K562 (cell line): ENCODE data around the gene GNG7. TPM values are rescaled to one million over a fixed set of nuclear protein-coding genes. Genes with fewer than 3 reads are reported as not detected.
A peak's percentile ranks its signal among the peaks of the same experiment; 100 is the strongest.

Source experiments
- BACH1 ChIP-seq: fragments of 200-800 bp; sonication (Bioruptor generic); IDR thresholded peaks from 2 replicates; pipeline ENCODE4 v1.6.1; 2016; ENCODE audit warnings: missing genetic modification characterization, missing compliant biosample characterization
- CAMTA2 ChIP-seq: fragments of 250-450 bp; sonication (Bioruptor Pico); conservative IDR thresholded peaks from 2 replicates; pipeline ENCODE4 v1.5.1; 2022
- CHCHD3 ChIP-seq: fragments of 250-450 bp; sonication (Bioruptor Pico); IDR thresholded peaks from 2 replicates; pipeline ENCODE4 v2.1.2; 2022; ENCODE audit warnings: mild to moderate bottlenecking
- CREB3 ChIP-seq: fragments of 450-650 bp; conservative IDR thresholded peaks from 2 replicates; pipeline ENCODE4 v1.6.1; 2016; ENCODE audit warnings: missing genetic modification characterization, low read depth, mild to moderate bottlenecking, missing compliant biosample characterization, moderate library complexity
- FOXM1 ChIP-seq, 2 experiments: fragments of 450-650 bp in 1 of 2; sonication (generic) in 1 of 2; formaldehyde crosslinking in 1 of 2; IDR thresholded peaks; 2 replicates each; pipeline versions ENCODE4 v1.6.1 to v1.9.0; 2017 to 2022; ENCODE audit warnings: low read depth in 2 of 2, mild to moderate bottlenecking in 2 of 2, missing genetic modification reagents in 1 of 2, moderate library complexity in 1 of 2
- FOXP4 ChIP-seq: sonication (generic); formaldehyde crosslinking; IDR thresholded peaks from 2 replicates; pipeline ENCODE4 v1.8.0; 2022; ENCODE audit warnings: mild to moderate bottlenecking, missing genetic modification reagents, borderline replicate concordance
- HIVEP1 ChIP-seq: fragments of 250-450 bp; sonication (Bioruptor Pico); IDR thresholded peaks from 2 replicates; pipeline ENCODE4 v1.4.0; 2020; ENCODE audit warnings: mild to moderate bottlenecking
- KDM4B ChIP-seq, 2 experiments: fragments of 450-650 bp in 1 of 2; sonication (generic) in 1 of 2; IDR thresholded peaks; 2 replicates each; pipeline ENCODE4 v1.6.1; 2016 to 2017; ENCODE audit warnings: borderline replicate concordance in 2 of 2, antibody characterized with exemption in 1 of 2, low read depth in 1 of 2, mild to moderate bottlenecking in 1 of 2
- NCOA4 ChIP-seq: fragments of 450-650 bp; IDR thresholded peaks from 2 replicates; pipeline ENCODE4 v1.6.1; 2018; ENCODE audit warnings: mild to moderate bottlenecking; ENCODE audit not compliant: partially characterized antibody
- RREB1 ChIP-seq: fragments of 250-450 bp; sonication (Bioruptor Pico); IDR thresholded peaks from 2 replicates; pipeline ENCODE4 v1.4.0; 2020
- SMAD2 ChIP-seq: fragments of 150-350 bp; IDR thresholded peaks from 2 replicates; pipeline ENCODE4 v1.6.1; 2014; ENCODE audit warnings: low read depth, mild to moderate bottlenecking, low read length
- ZNF274 ChIP-seq: IDR thresholded peaks from 2 replicates; pipeline ENCODE4 v1.6.1; 2011; ENCODE audit warnings: low read depth, mild to moderate bottlenecking, low read length, moderate library complexity, borderline replicate concordance
- ZNF655 ChIP-seq: fragments of 250-450 bp; sonication (Bioruptor Pico); IDR thresholded peaks from 2 replicates; pipeline ENCODE4 v1.5.0; 2021
- ZNF75A ChIP-seq: fragments of 450-650 bp; formaldehyde crosslinking; IDR thresholded peaks from 2 replicates; pipeline ENCODE4 v1.4.0; 2020; ENCODE audit warnings: mild to moderate bottlenecking
- polyA plus RNA-seq, 8 experiments: library from polyadenylated mRNA; depleted of rRNA in 4 of 8; stranded (reverse) in 5 of 8; unstranded in 3 of 8; fragments of >200 nt; fragmentation: Nextera tagmentation in 2 of 8; fragmentation: Illumina TruSeq in 1 of 8; extraction: Ambion mirVana in 2 of 8; extraction: Trizol in 1 of 8; gene quantifications; 2 replicates each; pipeline versions ENCODE4 v1.2.1 to v1.2.3, GENCODE V29; 2011 to 2014; ENCODE audit warnings: inconsistent platforms in 1 of 8, missing spikeins in 1 of 8
- total RNA-seq, 7 experiments: library from RNA; depleted of rRNA in 6 of 7; stranded (reverse); fragments of >200 nt in 6 of 7; fragmentation: Illumina TruSeq in 2 of 7; extraction: Trizol in 2 of 7; gene quantifications; 2 replicates each; pipeline versions ENCODE4 v1.2.1 to v1.2.3, GENCODE V29; 2011 to 2021; ENCODE audit warnings: low replicate concordance in 1 of 7

GNG7 gene
- total and polyA plus RNA-seq, 9 of the 15 experiments (the other 6 are each of a cell fraction or from before 2014, with no cell fraction given), result 0.01 to 0.20 (median 0.06) TPM; not detected in 1

GRCh38 chr19:2578901-2579677 lies 123.4 kb downstream of the GNG7 start (continued):
- no peak for TF ChIP-seq ZNF655 (CRISPR knock-in tag)
- no peak for TF ChIP-seq ZNF75A (CRISPR knock-in tag)
- no peak for TF ChIP-seq FOXM1 (IDR thresholded peaks at IDR 0.05; ENCODE audit: low read depth)
- no peak for TF ChIP-seq FOXM1 (CRISPR knock-in tag; IDR thresholded peaks at IDR 0.05; ENCODE audit: low read depth)
- no peak for TF ChIP-seq CHCHD3
- TF ChIP-seq CREB3 (tag), result no peak
- peak in 1 of 2 experiments; percentile 57; a peak in 1 of 4 replicates for TF ChIP-seq KDM4B (IDR thresholded peaks at IDR 0.05; ENCODE audit: borderline replicate concordance in 2 of 2, low read depth in 1 of 2)
- no peak for TF ChIP-seq FOXP4
- no peak for TF ChIP-seq RREB1 (CRISPR knock-in tag)
- TF ChIP-seq ZNF274, result no peak
- no peak for TF ChIP-seq CAMTA2 (CRISPR knock-in tag)
- no peak for TF ChIP-seq SMAD2
- TF ChIP-seq BACH1 (tag), result no peak
- TF ChIP-seq NCOA4, result no peak
- no peak for TF ChIP-seq HIVEP1 (CRISPR knock-in tag)
